OCI-M2 (cell line): ENCODE measurements around the gene FHL3.

Experiments used
- DNase-seq: peaks from one replicate; lab custom pipeline; 2025; ENCODE audit not compliant: unreplicated experiment; lab: John Stamatoyannopoulos, UW

The FHL3 gene

DNA sequence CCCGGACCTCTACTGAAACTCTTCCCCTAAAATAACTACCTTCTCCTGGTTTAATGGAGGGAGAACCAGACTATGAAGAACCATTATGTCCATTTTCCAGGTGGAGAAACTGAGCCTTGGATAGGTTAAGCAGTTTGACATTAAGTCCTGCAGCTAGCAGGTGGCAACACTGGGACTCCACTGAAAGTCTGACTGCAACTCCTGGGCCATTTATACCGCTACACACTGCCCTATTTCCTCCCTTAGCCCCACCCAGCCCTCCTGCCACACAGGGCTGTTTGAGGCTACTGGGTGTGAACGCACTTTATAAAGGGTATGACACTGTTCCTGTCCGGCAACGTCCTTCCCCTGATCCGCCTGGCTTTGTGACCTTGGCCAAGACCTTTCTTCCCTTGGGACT, 58.0 kb downstream of the FHL3 start:
- no peak for DNase-seq
